Embryonic facial prominence (tissue), 1 donor: ENCODE results near the gene AQP5.

Experiments
- DNase-seq: peaks from one replicate; pipeline ENCODE4 v3.0.0-alpha.2; 2016; ENCODE audit errors: extremely low spot score

Gene AQP5

GRCh38 chr12:49932023-49932422 lies 29.6 kb upstream of the AQP5 start:
- DNase-seq = no peak

- no peak for DNase-seq
These were observed 29.0 kb upstream of the AQP5 start for GRCh38 chr12:49932533-49933130.

- no peak for DNase-seq
These were observed 27.9 kb upstream of the AQP5 start for GRCh38 chr12:49933796-49934195.

GRCh38 chr12:49934505-49934904 lies 27.2 kb upstream of the AQP5 start:
- no peak for DNase-seq

GRCh38 chr12:49936925-49937324 lies 24.7 kb upstream of the AQP5 start:
- DNase-seq = no peak

- no peak for DNase-seq
These were observed 23.9 kb upstream of the AQP5 start for GRCh38 chr12:49937639-49938300.

DNA sequence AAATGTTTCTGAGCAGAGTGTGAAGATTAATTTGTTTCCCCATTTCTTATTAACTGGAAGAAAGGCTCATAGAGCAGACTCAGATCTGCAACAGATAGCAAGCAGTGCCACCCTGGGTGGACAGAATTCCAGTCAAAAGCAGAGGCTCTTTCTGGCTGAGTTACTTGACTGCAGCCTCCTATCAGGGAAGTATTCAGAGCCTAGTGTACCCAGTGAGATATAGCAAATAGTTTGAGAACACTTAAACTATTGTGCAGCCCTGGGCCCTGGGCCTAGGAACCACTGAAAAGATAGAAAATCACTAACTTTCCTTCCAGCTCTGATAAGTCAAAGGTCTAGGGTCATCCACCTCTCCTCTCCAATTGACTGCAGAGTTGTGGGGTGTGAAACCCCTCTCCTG lies 22.4 kb upstream of the AQP5 start:
- DNase-seq = no peak

- DNase-seq = no peak
These were observed 22.0 kb upstream of the AQP5 start for GRCh38 chr12:49939707-49940106.

DNA sequence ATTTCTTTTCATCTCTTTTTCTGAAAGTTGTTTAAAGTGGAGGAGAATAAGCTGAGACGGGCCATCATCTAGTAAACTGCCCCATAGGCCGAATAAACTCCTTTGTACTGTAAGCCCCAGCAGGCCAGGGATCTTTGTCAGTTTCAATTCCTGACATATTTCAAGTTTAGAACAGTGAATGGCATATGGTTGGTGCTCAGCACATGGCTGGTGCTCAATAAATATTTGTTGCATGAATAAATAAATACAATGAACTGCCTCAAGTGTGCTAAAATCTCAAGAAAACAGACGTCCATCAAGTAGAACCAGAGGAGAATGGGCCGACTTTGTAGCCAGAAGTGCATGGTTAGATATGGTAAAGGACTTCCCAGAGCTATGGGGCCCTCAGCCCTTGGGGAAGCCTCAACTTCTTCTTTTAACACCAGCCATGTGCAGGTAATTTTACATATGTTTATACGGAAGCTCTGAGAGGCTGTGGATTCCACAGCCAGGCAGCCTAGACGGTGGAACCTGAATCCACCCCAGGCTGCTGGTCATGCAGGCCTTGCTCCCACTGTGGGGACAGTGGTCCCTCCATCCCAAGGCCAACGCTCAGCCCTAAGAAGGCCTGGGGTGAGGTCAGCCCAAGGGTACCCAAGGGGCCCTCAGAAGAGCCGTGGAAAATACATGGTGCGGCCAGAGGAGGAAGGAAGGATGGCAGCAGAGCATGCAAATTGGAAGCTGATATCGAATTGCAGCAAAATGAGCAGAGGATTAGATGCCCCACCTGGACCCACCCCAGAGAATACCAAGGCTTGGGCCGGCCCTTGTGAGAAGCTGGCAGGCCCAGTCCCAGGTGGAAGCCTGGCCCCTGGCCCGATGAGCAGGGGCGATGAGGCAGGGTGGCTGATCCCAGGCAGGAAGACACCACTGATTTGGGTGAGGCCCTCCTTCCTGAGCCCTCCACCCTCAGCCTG lies 19.8 kb upstream of the AQP5 start:
- DNase-seq = no peak

GRCh38 chr12:49942512-49942893 lies 19.2 kb upstream of the AQP5 start:
- no peak for DNase-seq

GRCh38 chr12:49942921-49943624 lies 18.6 kb upstream of the AQP5 start:
- no peak for DNase-seq

DNA sequence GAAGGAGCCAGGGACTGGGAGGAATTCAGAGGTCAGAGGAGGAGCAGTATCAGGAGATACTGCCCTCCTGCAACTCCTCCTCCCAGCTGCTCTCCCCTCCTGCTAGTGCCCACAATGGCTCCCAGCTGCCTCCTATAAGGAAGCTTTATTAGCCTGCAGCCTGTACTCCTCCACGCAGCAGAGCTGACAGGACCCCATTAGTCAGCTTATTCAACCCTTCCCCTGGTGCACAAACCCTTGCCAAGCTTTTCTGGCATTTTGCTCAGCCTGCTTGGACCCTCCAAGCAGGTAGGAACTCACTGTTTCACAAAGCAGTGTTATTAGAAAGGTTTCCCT lies 18.1 kb upstream of the AQP5 start:
- no peak for DNase-seq

DNA sequence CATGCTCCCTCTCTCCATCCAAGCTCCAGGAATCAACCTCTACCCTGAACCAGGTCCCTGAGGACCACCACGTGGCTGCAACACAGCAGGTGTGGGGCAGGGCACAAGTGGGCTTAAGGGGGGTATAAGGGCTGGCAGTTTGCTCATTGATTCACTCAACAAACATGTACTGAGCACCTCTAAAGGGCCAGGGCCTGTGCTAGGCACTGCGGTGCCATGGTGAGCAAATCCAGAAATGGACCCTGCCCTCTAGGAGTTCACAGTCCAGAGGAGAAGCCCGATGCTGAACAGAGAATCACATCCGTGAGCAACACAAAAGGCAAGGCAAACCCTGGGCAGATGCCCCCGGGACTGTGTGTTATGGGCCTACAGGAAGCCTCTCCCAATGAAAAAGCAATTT lies 17.6 kb upstream of the AQP5 start:
- DNase-seq = no peak

- no peak for DNase-seq
These were observed 17.0 kb upstream of the AQP5 start for GRCh38 chr12:49944718-49945117.

- DNase-seq = no peak
These were observed 16.1 kb upstream of the AQP5 start for GRCh38 chr12:49945394-49946080.

- no peak for DNase-seq
These were observed 15.6 kb upstream of the AQP5 start for GRCh38 chr12:49946086-49946485.

- DNase-seq = no peak
These were observed 15.2 kb upstream of the AQP5 start for GRCh38 chr12:49946497-49946896.

- no peak for DNase-seq
These were observed 14.0 kb upstream of the AQP5 start for GRCh38 chr12:49947593-49948226.

- DNase-seq = no peak
These were observed 12.5 kb upstream of the AQP5 start for GRCh38 chr12:49948866-49949845.

GRCh38 chr12:49949866-49950265 lies 11.8 kb upstream of the AQP5 start:
- DNase-seq = no peak
